GM06990 (cell line): ENCODE data around the gene GNRH2.
"Not testable (repeated sequence)": the region's sequence is repeated elsewhere in the genome, so short reads cannot be mapped to it uniquely, and the experiment has no call there.

Experiments
- DNase-seq: peaks from one replicate; pipeline ENCODE4 v3.0.0-alpha.2; 2011; ENCODE audit not compliant: insufficient read length; ENCODE audit errors: extremely low read depth
- H3K27me3 ChIP-seq: replicated peaks from 2 replicates; pipeline ENCODE4 v1.6.0; 2011; ENCODE audit warnings: low read length; ENCODE audit not compliant: control insufficient read depth, insufficient read depth
- H3K36me3 ChIP-seq: 2 replicates; pipeline ENCODE4 v1.5.1; 2011; ENCODE audit warnings: low read length; ENCODE audit not compliant: control insufficient read depth, insufficient read depth
- H3K4me3 ChIP-seq: replicated peaks from 2 replicates; pipeline ENCODE4 v1.5.1; 2011; ENCODE audit warnings: low read depth, mild to moderate bottlenecking, control low read depth, low read length
- CTCF ChIP-seq: IDR thresholded peaks from 2 replicates; pipeline ENCODE4 v1.5.1; 2011; ENCODE audit warnings: low read length, control low read depth, mild to moderate bottlenecking, inconsistent platforms; ENCODE audit not compliant: insufficient read depth, poor library complexity, severe bottlenecking

GNRH2 gene

GRCh38 chr20:3047486-3048419, 4.3 kb downstream of the GNRH2 start:
- no peak overlapping the region for H3K4me3 ChIP-seq
- peaks cover 9% of the 10 kb centered on the region for H3K36me3 ChIP-seq
- no peak for TF ChIP-seq CTCF
- no peak for DNase-seq
- no peaks in the 10 kb centered on the region for H3K27me3 ChIP-seq

DNA sequence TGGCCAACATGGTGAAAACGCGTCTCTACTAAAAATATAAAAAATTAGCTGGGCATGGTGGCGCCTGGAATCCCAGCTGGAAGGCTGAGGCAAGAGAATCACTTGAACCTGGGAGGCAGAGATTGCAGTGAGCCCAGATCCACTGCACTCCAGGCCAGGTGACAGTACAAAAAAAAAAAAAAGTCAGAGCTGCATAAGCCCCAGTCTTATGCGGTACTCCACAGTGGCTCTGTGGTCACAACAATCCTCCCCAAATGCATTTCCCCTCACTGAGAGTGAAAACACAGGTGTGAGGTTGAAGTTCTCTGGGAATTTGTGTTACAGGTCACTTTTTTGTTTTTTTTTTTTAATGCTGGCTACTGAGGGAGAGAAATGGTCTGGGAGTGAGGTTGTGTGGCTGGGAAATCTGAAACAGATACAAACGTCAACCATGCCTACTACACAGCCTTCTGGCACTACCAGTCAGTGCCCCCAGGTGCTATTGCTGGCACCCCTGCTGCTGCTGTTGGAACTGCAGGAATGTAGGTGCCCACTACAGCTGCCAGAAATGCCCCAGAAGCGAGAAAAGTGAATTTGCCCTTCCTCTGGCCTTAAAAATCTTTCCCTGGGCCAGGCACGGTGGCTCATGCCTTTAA, 8.1 kb downstream of the GNRH2 start:
- DNase-seq: no peak
- no peak overlapping the region for H3K4me3 ChIP-seq
- no peaks in the 10 kb centered on the region for H3K27me3 ChIP-seq
- TF ChIP-seq CTCF: no peak
- H3K36me3 ChIP-seq: peaks cover 9% of the 10 kb centered on the region

DNA sequence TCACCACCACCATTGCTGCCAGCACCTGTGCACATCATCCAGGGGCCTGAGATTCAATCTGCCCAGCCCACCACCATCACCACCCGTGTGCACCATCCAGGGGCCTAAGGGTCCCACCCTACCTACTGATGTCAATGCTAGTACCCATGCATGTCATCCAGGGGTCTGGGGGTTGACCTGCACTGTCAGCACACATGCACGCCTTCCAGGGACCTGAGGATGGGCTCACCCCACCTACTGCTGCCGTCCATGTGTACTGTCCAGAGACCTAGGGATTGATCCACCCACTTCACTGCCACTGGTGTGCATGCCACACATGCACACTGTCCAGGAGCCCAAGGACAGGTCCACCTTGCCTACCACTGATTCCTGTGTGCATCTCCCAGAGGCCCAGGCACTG, 16.1 kb downstream of the GNRH2 start:
- Histone ChIP-seq H3K27me3 (no peaks in the 10 kb centered on the region), H3K4me3 (no peak overlapping the region), H3K36me3 (no peaks in the 10 kb centered on the region)
- no peak for TF ChIP-seq CTCF
- no peak for DNase-seq

- not testable (repeated sequence) for H3K4me3 ChIP-seq, H3K27me3 ChIP-seq, H3K36me3 ChIP-seq, DNase-seq
Observed at GRCh38 chr20:3064119-3064518, 20.7 kb downstream of the GNRH2 start.

DNA sequence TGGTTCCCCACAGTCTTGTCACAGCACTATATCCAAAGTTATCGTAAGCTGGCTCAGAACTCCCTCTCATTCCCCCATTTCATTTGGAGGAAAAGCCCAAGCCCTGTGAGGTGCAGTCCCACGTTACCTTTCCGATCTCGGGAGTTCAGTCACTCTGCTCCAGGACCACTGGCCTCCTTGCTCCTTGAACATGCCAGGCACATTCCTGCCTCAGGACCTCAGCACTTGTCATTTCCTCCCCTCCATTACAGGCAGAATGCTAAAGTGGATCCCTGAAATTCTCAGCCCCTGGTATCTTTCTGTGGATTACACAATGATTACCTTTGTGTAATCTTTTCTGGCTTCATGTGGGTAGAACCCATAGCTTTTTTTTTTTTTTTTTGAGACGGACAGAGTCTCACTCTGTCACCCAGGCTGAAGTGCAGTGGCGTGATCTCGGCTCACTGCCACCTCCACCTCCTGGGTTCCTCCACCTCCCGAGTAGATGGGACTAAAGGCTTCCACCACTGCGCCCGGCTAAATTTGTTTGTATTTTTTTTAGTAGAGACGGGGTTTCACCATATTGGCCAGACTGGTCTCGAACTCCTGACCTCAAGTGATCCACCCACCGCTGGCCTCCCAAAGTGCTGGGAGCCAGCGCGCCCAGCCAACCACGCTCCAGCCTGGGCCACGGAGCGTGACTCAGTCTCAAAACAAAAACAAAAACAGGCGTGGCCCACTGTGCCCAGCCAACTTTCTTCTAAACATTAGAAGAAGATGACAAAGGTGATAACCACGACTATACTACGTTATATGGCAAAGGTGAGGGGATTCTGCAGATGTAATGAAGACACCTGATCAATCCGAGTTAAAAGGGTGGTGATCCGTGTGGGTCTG, 24.0 kb downstream of the GNRH2 start:
- TF ChIP-seq CTCF: no peak
- H3K36me3 ChIP-seq: no peaks in the 10 kb centered on the region
- no peak for DNase-seq
- no peak overlapping the region for H3K4me3 ChIP-seq
- no peaks in the 10 kb centered on the region; the same call in 1 of the 2 replicates for H3K27me3 ChIP-seq
